Limb (tissue), 2 donors: ENCODE results near the gene NID2.

Source experiments
- DNase-seq, 2 donors: peaks; one replicate each; pipeline ENCODE4 v3.0.0-alpha.2; 2016; ENCODE audit errors: extremely low spot score in 2 of 2

NID2 gene

GRCh38 chr14:52068615-52069306 is at the start of gene NID2:
Gene NID2, minus strand, starts transcription at chr14:52069059. Its CDS starts 65 bp downstream, at chr14:52068994.
- DNase-seq, result peak; percentile 92 to 94

DNA sequence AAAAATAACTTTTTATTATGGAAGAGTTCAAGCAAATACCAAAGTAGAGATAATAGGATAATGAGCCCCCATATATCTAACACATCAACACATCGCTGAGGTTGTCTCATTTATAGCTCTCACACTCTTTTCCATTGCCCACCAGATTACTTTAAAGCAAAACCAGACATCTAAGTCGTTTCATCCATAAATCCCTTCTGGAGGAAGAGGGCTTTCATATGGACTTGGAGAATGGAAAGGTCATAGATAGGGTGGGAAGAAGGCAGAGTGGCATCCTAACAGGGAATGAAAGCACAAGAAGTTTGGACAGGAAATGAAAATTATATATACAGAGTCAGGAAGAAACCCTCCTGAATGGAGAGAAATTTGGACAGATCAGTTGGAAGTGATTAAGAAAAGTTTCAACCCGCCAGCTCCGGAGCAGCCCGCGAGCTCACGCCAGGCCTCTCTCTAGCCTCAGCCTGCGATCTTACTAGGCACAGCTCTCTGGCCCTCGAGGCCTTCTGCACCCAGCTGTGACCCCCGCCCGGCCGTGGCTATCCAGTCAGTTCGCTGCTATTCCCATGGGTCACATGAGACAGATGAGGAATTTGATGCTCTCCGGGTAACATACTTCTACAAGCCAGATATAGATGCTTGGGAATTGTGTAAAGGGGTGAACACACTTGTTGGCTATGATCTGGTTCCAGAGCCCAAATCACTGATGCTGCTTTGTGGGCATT is 48.4 kb upstream of the NID2 start:
- no peak for DNase-seq

- DNase-seq, result no peak
Measured at GRCh38 chr14:52115286-52115685, 46.4 kb upstream of the NID2 start.

- DNase-seq, result no peak
Measured at GRCh38 chr14:52112336-52113018, 43.6 kb upstream of the NID2 start.

GRCh38 chr14:52111583-52111982 is 42.7 kb upstream of the NID2 start:
- no peak for DNase-seq

- DNase-seq, result no peak
Measured at GRCh38 chr14:52110441-52111086, 41.7 kb upstream of the NID2 start.

- DNase-seq, result no peak
Measured at GRCh38 chr14:52108823-52109222, 40.0 kb upstream of the NID2 start.

GRCh38 chr14:52106840-52107239 is 38.0 kb upstream of the NID2 start:
- no peak for DNase-seq

- no peak for DNase-seq
Measured at GRCh38 chr14:52103416-52103815, 34.6 kb upstream of the NID2 start.

- DNase-seq, result no peak
Measured at GRCh38 chr14:52095794-52096193, 26.9 kb upstream of the NID2 start.

DNA sequence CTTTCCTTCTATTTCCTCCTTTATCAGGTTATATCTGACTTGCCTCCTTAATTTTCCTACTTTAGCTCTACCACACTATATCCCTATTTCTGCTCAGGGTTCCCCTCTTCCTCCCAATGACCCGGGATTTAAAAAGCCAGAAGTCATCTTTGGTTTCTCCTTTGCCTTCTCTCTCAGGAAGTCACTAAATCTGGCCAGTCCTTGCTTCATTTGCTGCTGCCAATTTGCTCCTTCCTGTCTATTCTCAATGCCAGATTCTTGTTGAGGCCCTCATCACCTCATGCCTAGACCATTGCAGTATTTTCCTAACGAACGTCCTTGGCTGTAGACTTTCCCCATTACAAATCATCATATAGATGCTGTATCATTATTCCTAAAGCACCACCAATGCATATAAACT is 26.5 kb upstream of the NID2 start:
- no peak for DNase-seq

- DNase-seq, result peak in 1 of 2 donors; percentile 83
Measured at GRCh38 chr14:52094546-52095271, 25.9 kb upstream of the NID2 start.

- no peak for DNase-seq
Measured at GRCh38 chr14:52091928-52092327, 23.1 kb upstream of the NID2 start.

- no peak for DNase-seq
Measured at GRCh38 chr14:52090936-52091335, 22.1 kb upstream of the NID2 start.

DNA sequence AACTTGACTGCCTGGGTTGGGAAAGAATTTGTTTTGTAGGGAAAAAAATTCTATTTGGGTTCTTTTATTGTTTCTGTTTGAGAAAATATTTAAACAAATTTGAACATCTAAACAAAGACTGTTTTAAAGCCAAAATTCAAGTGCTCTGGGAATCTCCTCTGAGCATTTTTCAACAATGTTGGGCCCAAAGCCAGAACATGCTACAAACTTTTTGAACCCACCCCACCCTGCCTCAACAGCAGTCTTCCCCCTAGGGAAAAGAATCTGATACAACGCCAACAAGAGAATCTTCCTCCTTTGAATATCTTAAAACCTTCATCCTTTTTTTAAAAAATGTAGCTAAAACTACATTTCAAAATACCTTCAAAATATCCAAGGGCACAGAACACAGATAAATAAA is 20.4 kb upstream of the NID2 start:
- no peak for DNase-seq

- no peak for DNase-seq
Measured at GRCh38 chr14:52086711-52087110, 17.9 kb upstream of the NID2 start.

- no peak for DNase-seq
Measured at GRCh38 chr14:52082903-52083302, 14.0 kb upstream of the NID2 start.

DNA sequence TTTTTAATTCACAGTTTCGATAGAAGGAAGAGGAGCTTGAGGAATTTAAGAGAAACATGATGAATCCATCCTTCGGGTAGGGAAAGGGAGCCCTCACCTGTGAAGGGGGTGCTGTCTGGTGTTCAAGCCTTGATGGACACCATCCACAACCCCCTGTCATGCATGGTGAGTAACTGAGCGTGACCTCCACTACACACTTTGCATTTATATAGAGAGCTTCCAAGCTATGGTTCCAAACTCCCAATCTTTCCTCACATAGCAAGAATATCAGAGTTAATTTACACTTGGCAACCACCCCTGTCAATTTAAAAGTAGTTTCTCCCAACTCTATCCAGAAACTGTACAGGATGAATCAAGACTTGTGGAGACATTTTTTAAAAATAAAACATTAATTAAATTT is 13.1 kb upstream of the NID2 start:
- DNase-seq, result no peak

- no peak for DNase-seq
Measured at GRCh38 chr14:52080808-52081755, 12.2 kb upstream of the NID2 start.

GRCh38 chr14:52080158-52080800 is 11.4 kb upstream of the NID2 start:
- DNase-seq, result no peak
